HPDE6-E6E7 (cell line): ENCODE measurements around the gene ENOSF1.
A peak's percentile ranks its signal among the peaks of the same experiment; 100 is the strongest.

Experiments
- DNase-seq: peaks from one replicate; pipeline ENCODE4 v3.0.0; 2011; ENCODE audit warnings: missing footprints; ENCODE audit errors: extremely low spot score

ENOSF1 gene

DNA sequence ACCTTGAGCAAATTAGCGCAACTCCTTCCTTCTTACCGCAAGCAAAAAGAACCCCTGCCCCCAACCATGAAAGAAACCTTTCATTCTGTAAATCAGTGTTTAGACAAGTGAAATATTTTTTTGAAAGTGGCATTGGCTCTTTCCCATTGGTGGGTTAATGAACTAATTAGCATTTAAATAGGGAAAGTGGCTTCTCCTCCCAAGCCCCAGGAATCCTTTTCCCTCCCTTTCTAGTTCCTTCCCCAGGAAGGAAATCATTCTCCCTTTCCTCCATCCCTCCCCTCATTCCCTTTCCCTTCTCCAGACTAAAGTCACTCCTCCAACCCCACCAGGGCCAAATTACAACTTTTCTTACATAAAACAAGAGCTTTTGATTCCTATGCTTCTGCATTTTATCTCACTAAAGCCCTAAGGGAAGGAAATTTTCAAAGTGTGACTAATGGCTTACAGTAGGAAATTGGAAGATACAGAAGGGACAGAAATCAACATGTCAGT, 77.8 kb downstream of the ENOSF1 start:
- DNase-seq: no peak

DNA sequence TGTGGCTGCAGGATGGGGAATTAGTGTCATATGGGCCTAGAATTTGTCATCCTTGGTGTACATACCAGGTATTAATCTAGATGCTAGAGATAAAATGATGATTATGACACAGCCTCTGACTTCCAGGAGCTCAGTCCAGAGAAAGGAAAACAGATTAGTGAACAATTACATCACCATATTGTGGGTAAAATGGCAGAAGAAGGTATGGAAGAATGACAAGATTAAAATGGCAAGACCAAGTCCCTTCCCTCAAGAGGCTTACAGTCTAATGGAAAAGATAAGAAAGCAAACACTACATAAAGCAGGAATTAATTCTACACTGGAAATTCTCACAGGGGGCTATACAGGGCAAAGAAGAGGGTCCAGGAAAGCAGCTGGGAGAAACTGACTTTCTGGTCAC, 80.9 kb downstream of the ENOSF1 start:
- no peak for DNase-seq

DNA sequence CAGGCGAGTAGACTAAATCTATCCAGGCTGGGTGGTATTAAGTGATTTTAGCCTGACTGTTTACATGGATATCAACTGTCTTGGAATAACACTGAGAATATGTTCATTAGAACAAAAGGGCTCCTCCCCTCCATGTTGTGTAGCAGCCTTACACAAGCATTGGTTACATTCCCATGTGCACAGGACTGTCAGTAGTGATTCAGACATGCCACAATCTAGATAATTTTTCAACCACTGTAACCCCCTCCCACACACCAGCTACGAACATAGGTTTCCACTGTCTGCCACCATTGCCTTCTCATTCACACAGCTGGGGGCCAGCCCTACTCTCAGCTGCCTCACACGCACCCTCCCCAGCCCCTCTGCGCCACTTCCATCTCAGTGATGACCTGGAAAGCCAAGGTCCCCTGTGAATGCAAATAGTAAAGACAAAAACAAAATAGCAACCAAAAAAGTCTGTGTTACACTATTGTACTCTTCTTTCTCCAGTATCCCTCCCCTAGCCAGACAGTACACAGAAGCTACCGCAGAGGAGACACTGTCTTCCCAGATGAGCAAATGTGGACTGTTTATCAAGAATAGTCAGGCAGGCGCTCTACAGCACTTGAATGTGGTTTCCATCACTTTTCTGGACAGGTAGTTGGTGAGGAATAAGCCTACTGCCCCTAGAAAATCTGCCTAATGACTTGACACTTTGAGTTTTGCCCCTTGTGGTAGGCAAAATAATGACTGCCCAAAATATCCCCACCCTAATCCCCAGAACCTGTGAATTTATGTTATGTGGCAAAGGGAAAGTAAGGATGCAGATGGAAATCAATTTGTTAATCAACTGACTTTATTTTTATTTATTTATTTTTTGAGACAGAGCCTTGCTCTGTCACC, 82.9 kb downstream of the ENOSF1 start:
- DNase-seq: no peak

DNA sequence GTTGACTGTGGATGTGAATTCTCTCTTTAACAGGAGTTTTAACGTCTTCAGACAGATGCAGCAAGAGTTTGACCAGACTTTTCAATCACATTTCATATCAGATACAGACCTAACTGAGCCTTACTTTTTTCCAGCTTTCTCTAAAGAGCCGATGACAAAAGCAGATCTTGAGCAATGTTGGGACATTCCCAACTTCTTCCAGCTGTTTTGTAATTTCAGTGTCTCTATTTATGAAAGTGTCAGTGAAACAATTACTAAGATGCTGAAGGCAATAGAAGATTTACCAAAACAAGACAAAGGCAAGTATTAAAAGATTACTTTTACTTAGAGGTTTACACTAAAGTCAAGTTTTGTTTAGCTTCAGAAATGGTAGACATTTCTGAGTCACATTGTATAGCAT, 85.2 kb downstream of the ENOSF1 start:
- no peak for DNase-seq

DNA sequence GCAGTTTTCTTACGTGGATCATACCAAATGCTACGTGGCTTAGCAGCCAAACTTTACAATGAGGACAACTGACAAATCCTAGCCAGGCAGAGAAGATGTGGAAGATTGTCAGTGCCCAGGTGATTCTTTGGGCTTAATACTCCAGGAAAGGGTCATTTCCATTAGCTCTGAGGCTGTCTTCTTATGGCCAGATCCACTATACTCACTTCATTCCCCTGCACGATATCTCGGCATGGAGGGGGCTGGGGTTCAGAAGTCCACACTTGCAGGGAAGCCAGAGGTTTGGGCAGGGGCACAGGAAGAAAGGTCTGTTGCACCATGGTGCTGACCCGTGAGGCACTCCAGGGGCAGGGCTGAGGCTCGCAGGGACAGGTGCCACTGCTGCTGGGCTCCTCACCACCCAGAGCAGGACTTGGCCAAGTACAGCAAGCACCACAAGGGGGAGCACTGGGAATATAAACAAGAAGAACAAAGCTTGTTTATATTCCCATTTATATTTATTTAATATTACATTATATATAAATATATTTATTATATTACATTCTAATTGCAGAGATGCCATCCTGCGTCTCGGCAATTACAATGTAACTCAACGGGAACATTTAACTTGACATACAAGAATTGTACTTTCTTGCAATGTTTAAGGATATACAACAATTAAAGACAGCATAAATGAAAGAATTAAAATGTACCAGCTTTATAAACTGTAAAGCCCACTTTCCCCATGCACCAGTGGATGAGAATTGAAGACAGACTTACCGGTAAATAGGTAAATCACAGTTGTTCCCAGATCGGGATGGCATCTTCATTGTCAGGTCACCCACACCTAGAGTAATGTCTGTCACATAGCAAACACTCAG, 88.4 kb downstream of the ENOSF1 start:
- peak; percentile 43 for DNase-seq

DNA sequence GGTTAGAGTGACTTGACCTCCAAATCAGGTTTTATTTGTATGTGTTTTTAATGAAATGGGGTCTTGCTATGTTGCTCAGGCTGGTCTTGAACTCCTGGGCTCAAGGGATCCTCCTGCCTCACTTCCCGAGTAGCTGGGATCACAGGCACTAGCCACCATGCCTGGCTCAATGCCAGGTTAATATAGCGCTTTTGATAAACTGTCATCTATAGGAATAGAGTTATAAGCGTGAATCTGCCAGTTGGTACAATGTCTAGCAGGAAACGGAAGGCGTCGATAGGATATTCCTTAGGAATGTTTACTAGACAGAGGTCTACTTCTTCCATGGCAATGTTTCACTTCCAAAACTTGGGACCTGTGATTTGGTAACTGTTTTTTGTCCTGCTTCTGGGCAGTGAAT, 90.1 kb downstream of the ENOSF1 start:
- no peak for DNase-seq

DNA sequence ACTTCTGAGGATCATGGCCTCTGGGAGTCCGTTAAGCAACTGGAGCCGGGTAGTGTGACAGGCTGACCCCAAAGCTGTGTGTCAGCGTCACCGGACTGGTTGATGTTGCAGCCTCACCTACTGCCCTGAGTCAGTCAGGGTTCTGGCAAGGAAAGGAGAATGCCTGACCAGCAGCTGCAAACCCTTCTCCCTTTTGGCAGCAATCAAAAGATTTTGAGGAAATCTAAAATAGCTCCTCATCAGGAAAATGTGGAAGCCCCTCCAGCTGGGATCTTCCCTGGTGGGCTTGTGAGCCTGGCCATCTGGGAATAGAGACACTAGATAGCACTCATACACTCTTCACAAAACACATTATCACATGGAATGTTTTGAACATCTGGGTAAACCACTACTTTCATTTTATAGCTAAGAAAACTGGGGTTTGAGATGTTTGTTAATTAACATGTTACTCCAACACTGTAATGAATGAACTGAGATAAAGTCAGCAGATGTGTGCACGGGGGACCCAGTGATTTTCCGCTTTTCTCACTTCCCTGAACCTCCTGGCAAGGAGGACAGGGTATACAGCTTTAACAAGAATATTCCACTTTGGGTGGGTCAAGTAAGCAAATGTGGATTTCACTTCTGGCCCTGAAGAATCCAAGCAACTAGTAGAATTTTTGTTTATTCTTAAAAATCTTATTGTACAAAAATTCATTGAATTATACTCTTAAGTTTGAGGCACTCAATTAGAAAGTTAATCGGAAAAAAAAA, 91.0 kb downstream of the ENOSF1 start:
- no peak for DNase-seq
